HL-60 (cell line): ENCODE results near the gene PRKAA2.

ENCODE experiments used
- POLR2AphosphoS5 ChIP-seq: IDR thresholded peaks from 2 replicates; pipeline ENCODE4 v1.6.1; 2012; ENCODE audit warnings: low read depth
- TF ChIP-seq, protein P1 (sequence below): IDR thresholded peaks from one replicate; pipeline ENCODE4 v1.5.1; 2011; ENCODE audit warnings: low read length, control low read depth, inconsistent platforms; ENCODE audit not compliant: insufficient read depth

DNA sequence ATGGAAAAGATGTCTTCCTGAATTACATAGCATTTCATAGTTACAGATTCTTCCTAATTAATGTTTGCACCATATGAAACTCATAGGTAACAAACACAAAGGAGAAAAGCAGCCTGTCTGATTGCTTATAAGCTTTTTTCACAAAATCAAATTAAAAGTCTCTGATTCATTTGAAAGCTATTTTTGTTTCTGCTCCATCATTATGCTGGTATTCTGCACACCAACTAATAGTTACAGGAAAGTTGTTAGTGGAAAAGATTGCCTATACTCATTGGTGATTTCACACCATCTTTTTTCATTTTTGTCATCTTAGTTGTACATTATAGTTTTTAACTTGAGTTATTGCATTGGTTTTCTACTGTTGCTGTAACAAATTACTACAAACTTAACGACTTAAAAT lies 70.0 kb downstream of the PRKAA2 start:
- TF ChIP-seq, protein P1, sequence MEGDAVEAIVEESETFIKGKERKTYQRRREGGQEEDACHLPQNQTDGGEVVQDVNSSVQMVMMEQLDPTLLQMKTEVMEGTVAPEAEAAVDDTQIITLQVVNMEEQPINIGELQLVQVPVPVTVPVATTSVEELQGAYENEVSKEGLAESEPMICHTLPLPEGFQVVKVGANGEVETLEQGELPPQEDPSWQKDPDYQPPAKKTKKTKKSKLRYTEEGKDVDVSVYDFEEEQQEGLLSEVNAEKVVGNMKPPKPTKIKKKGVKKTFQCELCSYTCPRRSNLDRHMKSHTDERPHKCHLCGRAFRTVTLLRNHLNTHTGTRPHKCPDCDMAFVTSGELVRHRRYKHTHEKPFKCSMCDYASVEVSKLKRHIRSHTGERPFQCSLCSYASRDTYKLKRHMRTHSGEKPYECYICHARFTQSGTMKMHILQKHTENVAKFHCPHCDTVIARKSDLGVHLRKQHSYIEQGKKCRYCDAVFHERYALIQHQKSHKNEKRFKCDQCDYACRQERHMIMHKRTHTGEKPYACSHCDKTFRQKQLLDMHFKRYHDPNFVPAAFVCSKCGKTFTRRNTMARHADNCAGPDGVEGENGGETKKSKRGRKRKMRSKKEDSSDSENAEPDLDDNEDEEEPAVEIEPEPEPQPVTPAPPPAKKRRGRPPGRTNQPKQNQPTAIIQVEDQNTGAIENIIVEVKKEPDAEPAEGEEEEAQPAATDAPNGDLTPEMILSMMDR, result no peak
- TF ChIP-seq POLR2AphosphoS5, result no peak
